Esophagus muscularis mucosa (tissue), 4 donors: Measurements from ENCODE around the gene HS6ST3. TPM values are rescaled to one million over a fixed set of nuclear protein-coding genes. Genes with fewer than 3 reads are reported as not detected.

Source experiments
- DNase-seq: peaks from one replicate; pipeline ENCODE4 v3.0.0-alpha.2; 2017; ENCODE audit errors: extremely low spot score
- H3K27ac ChIP-seq, 4 donors: fragments of 200-600 bp; sonication (generic); replicated peaks in 1 of 4; 1 replicate in 3 of 4; 2 replicates in 1 of 4; pipeline ENCODE4 v1.5.1; 2016 to 2019; ENCODE audit warnings: mild to moderate bottlenecking in 1 of 4
- H3K27me3 ChIP-seq, 4 donors: fragments of 200-600 bp; sonication (generic); one replicate each; pipeline versions ENCODE4 v1.5.1 to v1.6.0; 2016 to 2019
- H3K36me3 ChIP-seq, 4 donors: fragments of 200-600 bp; sonication (generic); one replicate each; pipeline ENCODE4 v1.5.1; 2016 to 2019
- H3K4me1 ChIP-seq, 4 donors: fragments of 200-600 bp; sonication (generic); one replicate each; pipeline ENCODE4 v1.5.1; 2016 to 2019
- H3K4me3 ChIP-seq, 4 donors: fragments of 200-600 bp; sonication (generic); 1 replicate in 2 of 4; 2 replicates in 2 of 4; pipeline ENCODE4 v1.5.1; 2016 to 2019; ENCODE audit warnings: mild to moderate bottlenecking in 4 of 4, moderate library complexity in 1 of 4
- H3K9me3 ChIP-seq, 4 donors: fragments of 200-600 bp; sonication (generic); 1 replicate in 3 of 4; 2 replicates in 1 of 4; pipeline ENCODE4 v1.5.1; 2016 to 2019
- EP300 ChIP-seq: sonication (generic); formaldehyde crosslinking; IDR thresholded peaks from one replicate; pipeline ENCODE4 v1.6.1; 2017; ENCODE audit warnings: antibody characterized with exemption
- POLR2A ChIP-seq: fragments of 450-650 bp; IDR thresholded peaks from one replicate; pipeline ENCODE4 v1.6.1; 2017; ENCODE audit warnings: antibody characterized with exemption, moderate library complexity, mild to moderate bottlenecking, low read depth
- POLR2AphosphoS5 ChIP-seq, 2 donors: sonication (generic); formaldehyde crosslinking; IDR thresholded peaks; one replicate each; pipeline ENCODE4 v1.6.1; 2017; ENCODE audit warnings: antibody characterized with exemption in 2 of 2
- WGBS: methylation state at CpG from one replicate; pipeline ENCODE4 v1.1.5; 2018; 5-methylcytosine and 5-hydroxymethylcytosine counted together
- intact Hi-C: fragments of 100-400 bp; cut with DNase I; formaldehyde crosslinking; loops from one replicate; pipeline ENCODE4 v1.15.1; 2023
- total RNA-seq, 4 donors: library from RNA; depleted of rRNA; stranded (reverse); fragments of >200 nt; gene quantifications; one replicate each; pipeline versions ENCODE4 v1.1.0 to v1.2.1, GENCODE V29; 2016
- TF ChIP-seq, protein P1 (sequence below), 3 experiments: fragments of 200-600 bp in 2 of 3; fragments of 450-650 bp in 1 of 3; sonication (generic) in 2 of 3; IDR thresholded peaks; one replicate each; pipeline ENCODE4 v1.5.1; 2017 to 2019; ENCODE audit warnings: antibody characterized with exemption in 3 of 3, mild to moderate bottlenecking in 2 of 3, moderate library complexity in 1 of 3

The HS6ST3 gene
- total RNA-seq, 4 donors from 2014 or later: 4.6 to 12.4 (median 7.9) TPM

DNA sequence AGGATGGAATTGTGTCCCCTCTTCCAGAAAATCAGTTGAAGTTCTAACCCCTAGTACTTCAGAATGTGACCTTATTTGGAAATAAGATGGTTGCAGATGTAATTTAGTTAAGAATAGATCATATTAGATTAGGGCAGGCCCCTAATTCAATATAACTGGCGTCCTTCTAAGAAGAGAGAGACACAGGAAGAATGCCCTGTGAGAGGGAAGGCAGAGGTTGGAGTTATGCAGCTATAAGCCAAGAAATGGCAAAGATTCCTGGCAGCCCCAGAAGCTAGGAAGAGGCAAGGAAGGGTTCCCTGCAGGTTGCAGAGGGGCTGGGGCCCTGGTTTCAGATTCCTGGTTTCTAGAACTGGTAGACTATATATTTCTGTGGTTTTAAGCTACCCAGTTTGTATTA lies 30.0 kb downstream of the HS6ST3 start:
- H3K4me1 ChIP-seq: no peaks in the 10 kb centered on the region
- intact Hi-C loops: no loop called here
- H3K4me3 ChIP-seq: no peak overlapping the region
- no peaks in the 10 kb centered on the region for H3K9me3 ChIP-seq
- TF ChIP-seq POLR2A (no peak), EP300 (no peak), POLR2AphosphoS5 (IDR thresholded peaks at IDR 0.05) (no peak)
- TF ChIP-seq, protein P1, sequence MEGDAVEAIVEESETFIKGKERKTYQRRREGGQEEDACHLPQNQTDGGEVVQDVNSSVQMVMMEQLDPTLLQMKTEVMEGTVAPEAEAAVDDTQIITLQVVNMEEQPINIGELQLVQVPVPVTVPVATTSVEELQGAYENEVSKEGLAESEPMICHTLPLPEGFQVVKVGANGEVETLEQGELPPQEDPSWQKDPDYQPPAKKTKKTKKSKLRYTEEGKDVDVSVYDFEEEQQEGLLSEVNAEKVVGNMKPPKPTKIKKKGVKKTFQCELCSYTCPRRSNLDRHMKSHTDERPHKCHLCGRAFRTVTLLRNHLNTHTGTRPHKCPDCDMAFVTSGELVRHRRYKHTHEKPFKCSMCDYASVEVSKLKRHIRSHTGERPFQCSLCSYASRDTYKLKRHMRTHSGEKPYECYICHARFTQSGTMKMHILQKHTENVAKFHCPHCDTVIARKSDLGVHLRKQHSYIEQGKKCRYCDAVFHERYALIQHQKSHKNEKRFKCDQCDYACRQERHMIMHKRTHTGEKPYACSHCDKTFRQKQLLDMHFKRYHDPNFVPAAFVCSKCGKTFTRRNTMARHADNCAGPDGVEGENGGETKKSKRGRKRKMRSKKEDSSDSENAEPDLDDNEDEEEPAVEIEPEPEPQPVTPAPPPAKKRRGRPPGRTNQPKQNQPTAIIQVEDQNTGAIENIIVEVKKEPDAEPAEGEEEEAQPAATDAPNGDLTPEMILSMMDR (IDR thresholded peaks at IDR 0.05): no peak
- H3K27me3 ChIP-seq: no peaks in the 10 kb centered on the region
- no peaks in the 10 kb centered on the region for H3K36me3 ChIP-seq
- DNase-seq: no peak
- H3K27ac ChIP-seq: no peak overlapping the region
- 79% methylated on average over 1 of the region's 1 CpG for WGBS

DNA sequence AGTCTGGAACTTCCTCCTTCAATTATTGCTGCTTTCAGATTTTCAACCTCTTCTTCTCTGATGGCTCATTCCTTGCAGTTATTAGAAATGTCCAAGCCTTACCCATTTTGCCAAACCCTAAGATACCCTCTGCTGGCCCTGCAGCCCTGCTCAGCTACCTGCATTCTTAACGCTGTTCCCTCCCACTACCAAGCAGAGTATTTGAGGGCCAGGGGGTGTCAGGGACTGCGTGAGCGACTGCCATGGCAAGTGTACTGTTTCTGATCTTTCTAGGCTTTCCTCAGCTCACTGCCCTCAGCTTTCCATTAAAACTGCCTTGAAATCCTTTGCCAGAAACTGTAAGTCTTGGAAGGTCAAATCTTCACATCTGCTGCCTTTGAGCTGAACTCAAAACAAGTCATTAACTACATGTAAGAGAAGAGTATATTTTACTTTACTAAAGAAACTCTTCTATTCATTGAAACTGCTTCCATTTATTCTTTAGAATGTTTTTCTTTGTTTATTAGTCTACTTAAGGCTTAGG lies 41.0 kb downstream of the HS6ST3 start:
- no peak for DNase-seq
- 44% methylated on average over 3 of the region's 3 CpGs for WGBS
- Histone ChIP-seq H3K4me3 (no peak overlapping the region), H3K27ac (no peak overlapping the region), H3K36me3 (no peaks in the 10 kb centered on the region), H3K27me3 (no peaks in the 10 kb centered on the region), H3K9me3 (no peaks in the 10 kb centered on the region), H3K4me1 (no peaks in the 10 kb centered on the region)
- TF ChIP-seq, protein P1 (IDR thresholded peaks at IDR 0.05): no peak
- intact Hi-C loops: no loop called here

DNA sequence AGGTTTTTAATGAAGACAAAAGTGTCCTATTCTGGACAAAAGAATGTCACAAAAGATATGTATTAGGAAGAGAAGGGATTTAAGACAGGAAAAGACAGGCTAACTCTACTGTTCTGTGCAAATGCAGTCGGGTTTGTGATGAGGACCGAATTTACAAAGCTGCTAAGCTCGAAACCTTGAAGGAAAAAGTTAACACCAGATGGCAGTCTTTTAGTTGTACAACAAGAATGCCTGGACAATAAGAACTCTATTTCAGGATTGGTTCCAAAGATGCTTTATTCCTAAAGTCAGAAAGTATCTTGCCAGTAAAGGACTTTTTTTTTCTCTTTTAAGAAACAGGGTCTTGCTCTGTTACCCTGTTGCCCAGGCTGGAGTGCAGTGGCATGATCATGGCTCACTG lies 51.1 kb downstream of the HS6ST3 start:
- no peak for DNase-seq
- intact Hi-C loops: no loop called here
- Histone ChIP-seq H3K4me3 (no peak overlapping the region), H3K4me1 (no peaks in the 10 kb centered on the region), H3K36me3 (no peaks in the 10 kb centered on the region), H3K27ac (no peak overlapping the region), H3K9me3 (no peaks in the 10 kb centered on the region), H3K27me3 (no peaks in the 10 kb centered on the region)
- TF ChIP-seq, protein P1 (IDR thresholded peaks at IDR 0.05): peak in 2 of 3 experiments; percentile 7 to 27
- TF ChIP-seq POLR2A: no peak
- 52% methylated on average over 3 of the region's 3 CpGs for WGBS

DNA sequence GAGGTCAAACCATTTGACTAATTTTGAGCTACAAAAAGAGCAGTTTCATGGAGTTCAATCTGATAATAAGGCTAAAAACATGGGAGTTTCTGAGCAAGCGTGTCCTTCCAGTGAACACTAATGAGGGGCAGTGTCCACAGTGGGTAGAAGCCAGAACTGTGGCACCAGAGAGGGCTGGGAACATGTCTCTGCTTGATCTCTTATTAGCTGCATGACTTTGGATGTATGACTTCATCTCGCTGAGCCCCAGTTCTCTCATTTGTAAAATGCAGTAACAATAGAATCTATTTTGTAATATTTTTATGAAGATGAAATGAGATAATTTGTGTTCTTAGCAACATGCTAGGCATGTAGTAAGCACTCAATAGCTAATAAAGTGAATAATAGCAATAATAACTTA lies 69.8 kb downstream of the HS6ST3 start:
- WGBS: 89% methylated on average over 2 of the region's 2 CpGs
- Histone ChIP-seq H3K27me3 (no peaks in the 10 kb centered on the region), H3K4me1 (no peaks in the 10 kb centered on the region), H3K27ac (no peak overlapping the region), H3K36me3 (no peaks in the 10 kb centered on the region), H3K9me3 (no peaks in the 10 kb centered on the region), H3K4me3 (no peak overlapping the region)
- intact Hi-C loops: no loop called here
- DNase-seq: no peak
- no peak for TF ChIP-seq POLR2A
- TF ChIP-seq EP300: no peak
- TF ChIP-seq, protein P1 (IDR thresholded peaks at IDR 0.05): no peak
- no peak for TF ChIP-seq POLR2AphosphoS5 (IDR thresholded peaks at IDR 0.05)

DNA sequence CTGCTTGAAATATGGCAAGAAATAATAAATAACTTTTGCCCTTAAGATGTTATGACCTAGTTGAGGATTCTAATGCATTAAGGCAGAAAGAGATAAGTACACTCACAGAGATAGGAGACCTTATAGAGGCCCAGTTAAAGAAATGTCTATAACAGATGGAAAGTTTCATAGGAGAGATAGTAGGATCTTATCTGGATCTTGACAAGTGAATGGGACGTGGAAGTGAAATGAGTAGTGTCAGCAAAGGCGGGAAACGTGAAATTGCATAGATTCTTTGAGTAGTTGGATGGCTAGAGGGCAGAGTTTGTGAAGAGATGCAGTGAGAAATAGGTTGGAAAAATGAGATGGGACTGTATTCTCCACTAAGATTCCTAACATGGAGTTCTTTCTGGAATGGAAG lies 71.2 kb downstream of the HS6ST3 start:
- intact Hi-C loops: no loop called here
- H3K4me3 ChIP-seq: no peak overlapping the region

More for the DNA sequence above, 71.2 kb downstream of the HS6ST3 start:
- H3K4me1 ChIP-seq: no peaks in the 10 kb centered on the region
- DNase-seq: no peak
- 63% methylated on average over 3 of the region's 3 CpGs for WGBS
- H3K36me3 ChIP-seq: no peaks in the 10 kb centered on the region
- H3K27me3 ChIP-seq: no peaks in the 10 kb centered on the region
- TF ChIP-seq, protein P1 (IDR thresholded peaks at IDR 0.05): no peak
- no peak for TF ChIP-seq POLR2AphosphoS5 (IDR thresholded peaks at IDR 0.05)
- TF ChIP-seq EP300: no peak
- TF ChIP-seq POLR2A: no peak
- no peak overlapping the region for H3K27ac ChIP-seq
- H3K9me3 ChIP-seq: no peaks in the 10 kb centered on the region
